NB4 (cell line): Measurements from ENCODE around the gene DHX15.

Source experiments
- DNase-seq: peaks from one replicate; pipeline ENCODE4 v3.0.0; 2010; ENCODE audit warnings: low read depth
- H3K4me3 ChIP-seq: one replicate; pipeline ENCODE4 v1.5.1; 2011; ENCODE audit warnings: mild to moderate bottlenecking, low read depth, low read length, moderate library complexity
- CTCF ChIP-seq: IDR thresholded peaks from one replicate; pipeline ENCODE4 v1.5.1; 2012; ENCODE audit warnings: low read depth, low read length
- MAX ChIP-seq: IDR thresholded peaks from 2 replicates; pipeline ENCODE4 v1.6.1; 2011; ENCODE audit warnings: low read depth, low read length
- MYC ChIP-seq: IDR thresholded peaks from 2 replicates; pipeline ENCODE4 v1.6.1; 2011; ENCODE audit warnings: low read depth, low read length
- POLR2A ChIP-seq: IDR thresholded peaks from 2 replicates; pipeline ENCODE4 v1.6.1; 2011; ENCODE audit warnings: mild to moderate bottlenecking; ENCODE audit not compliant: insufficient read length; ENCODE audit errors: extremely low read depth

DHX15 gene

GRCh38 chr4:24527371-24527770, 57.0 kb downstream of the DHX15 start:
- TF ChIP-seq MYC (no peak), CTCF (no peak), MAX (no peak), POLR2A (no peak)

GRCh38 chr4:24521544-24521943, 62.8 kb downstream of the DHX15 start:
- no peak for DNase-seq
- no peak for TF ChIP-seq MYC
- TF ChIP-seq MAX: no peak
- TF ChIP-seq CTCF: no peak
- no peak for TF ChIP-seq POLR2A

More at GRCh38 chr4:24527371-24527770, 57.0 kb downstream of the DHX15 start:
- no peak for DNase-seq
- no peak overlapping the region for H3K4me3 ChIP-seq

GRCh38 chr4:24519649-24520048, 64.7 kb downstream of the DHX15 start:
- TF ChIP-seq MAX (no peak), CTCF (no peak), POLR2A (no peak), MYC (no peak)
- DNase-seq: no peak
- no peak overlapping the region for H3K4me3 ChIP-seq

More at GRCh38 chr4:24521544-24521943, 62.8 kb downstream of the DHX15 start:
- no peak overlapping the region for H3K4me3 ChIP-seq

GRCh38 chr4:24517676-24518075, 66.7 kb downstream of the DHX15 start:
- no peak for DNase-seq
- no peak for TF ChIP-seq POLR2A
- TF ChIP-seq MAX: no peak
- TF ChIP-seq MYC: no peak
- no peak for TF ChIP-seq CTCF
- no peak overlapping the region for H3K4me3 ChIP-seq

GRCh38 chr4:24516926-24517325, 67.4 kb downstream of the DHX15 start:
- no peak overlapping the region for H3K4me3 ChIP-seq
- TF ChIP-seq POLR2A (no peak), MYC (no peak), CTCF (no peak)
- DNase-seq: no peak

GRCh38 chr4:24515698-24516097, 68.7 kb downstream of the DHX15 start:
- no peak for DNase-seq
- TF ChIP-seq MAX: no peak
- no peak for TF ChIP-seq CTCF
- TF ChIP-seq POLR2A: no peak
- no peak for TF ChIP-seq MYC
- no peak overlapping the region for H3K4me3 ChIP-seq
